Nephron progenitor cell (in vitro differentiated cells): ENCODE data around the gene RIF1.
A peak's percentile ranks its signal among the peaks of the same experiment; 100 is the strongest.

Source experiments
- DNase-seq: peaks from one replicate; pipeline ENCODE4 v3.0.0; 2021
- H3K27ac Mint-ChIP-seq: 2 replicates; pipeline ENCODE4 v1.8.0; 2021; ENCODE audit warnings: mild to moderate bottlenecking, moderate library complexity, mixed read lengths
- H3K27me3 Mint-ChIP-seq: 2 replicates; pipeline ENCODE4 v1.8.0; 2021; ENCODE audit warnings: mild to moderate bottlenecking, low read depth, mixed read lengths; ENCODE audit not compliant: poor library complexity
- H3K36me3 Mint-ChIP-seq: 2 replicates; pipeline ENCODE4 v1.8.0; 2021; ENCODE audit warnings: low read depth, mixed read lengths
- H3K4me1 Mint-ChIP-seq: 2 replicates; pipeline ENCODE4 v1.8.0; 2021; ENCODE audit warnings: mixed read lengths
- H3K4me3 Mint-ChIP-seq: 2 replicates; pipeline ENCODE4 v1.8.0; 2021; ENCODE audit warnings: mild to moderate bottlenecking, moderate library complexity, mixed read lengths
- H3K9me3 Mint-ChIP-seq: 2 replicates; pipeline ENCODE4 v1.8.0; 2021; ENCODE audit warnings: mild to moderate bottlenecking, moderate library complexity, mixed read lengths
- TF ChIP-seq, protein P1 (sequence below): fragments of 200-600 bp; sonication (generic); IDR thresholded peaks from 2 replicates; pipeline ENCODE4 v1.5.0; 2021; ENCODE audit warnings: antibody characterized with exemption

Gene RIF1

DNA sequence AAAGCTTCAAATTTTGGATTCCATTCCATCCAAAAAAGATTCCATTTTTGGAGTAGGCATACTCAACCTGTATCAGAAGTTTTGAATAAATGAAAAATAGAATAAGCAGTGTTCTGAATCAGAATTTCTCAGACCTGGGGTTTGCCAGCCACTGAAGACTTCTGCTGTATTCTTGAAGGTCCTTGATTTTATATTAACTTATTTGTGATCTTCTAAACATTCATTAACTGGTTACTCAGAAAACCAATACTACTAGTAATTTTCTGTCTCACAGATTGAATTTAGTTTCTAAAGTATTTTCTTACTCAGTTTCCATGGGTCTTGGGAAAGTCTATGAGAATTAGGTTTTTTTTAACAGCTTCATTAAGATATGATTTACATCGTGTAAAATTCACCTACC, 60.9 kb downstream of the RIF1 start:
- H3K27me3 Mint-ChIP-seq: no peaks in the 10 kb centered on the region
- no peaks in the 10 kb centered on the region for H3K4me1 Mint-ChIP-seq
- H3K9me3 Mint-ChIP-seq: peaks cover 24% of the 10 kb centered on the region
- H3K4me3 Mint-ChIP-seq: no peak overlapping the region
- H3K27ac Mint-ChIP-seq: no peak overlapping the region
- TF ChIP-seq, protein P1, sequence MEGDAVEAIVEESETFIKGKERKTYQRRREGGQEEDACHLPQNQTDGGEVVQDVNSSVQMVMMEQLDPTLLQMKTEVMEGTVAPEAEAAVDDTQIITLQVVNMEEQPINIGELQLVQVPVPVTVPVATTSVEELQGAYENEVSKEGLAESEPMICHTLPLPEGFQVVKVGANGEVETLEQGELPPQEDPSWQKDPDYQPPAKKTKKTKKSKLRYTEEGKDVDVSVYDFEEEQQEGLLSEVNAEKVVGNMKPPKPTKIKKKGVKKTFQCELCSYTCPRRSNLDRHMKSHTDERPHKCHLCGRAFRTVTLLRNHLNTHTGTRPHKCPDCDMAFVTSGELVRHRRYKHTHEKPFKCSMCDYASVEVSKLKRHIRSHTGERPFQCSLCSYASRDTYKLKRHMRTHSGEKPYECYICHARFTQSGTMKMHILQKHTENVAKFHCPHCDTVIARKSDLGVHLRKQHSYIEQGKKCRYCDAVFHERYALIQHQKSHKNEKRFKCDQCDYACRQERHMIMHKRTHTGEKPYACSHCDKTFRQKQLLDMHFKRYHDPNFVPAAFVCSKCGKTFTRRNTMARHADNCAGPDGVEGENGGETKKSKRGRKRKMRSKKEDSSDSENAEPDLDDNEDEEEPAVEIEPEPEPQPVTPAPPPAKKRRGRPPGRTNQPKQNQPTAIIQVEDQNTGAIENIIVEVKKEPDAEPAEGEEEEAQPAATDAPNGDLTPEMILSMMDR: no peak
- DNase-seq: no peak
- peaks cover 89% of the 10 kb centered on the region for H3K36me3 Mint-ChIP-seq

DNA sequence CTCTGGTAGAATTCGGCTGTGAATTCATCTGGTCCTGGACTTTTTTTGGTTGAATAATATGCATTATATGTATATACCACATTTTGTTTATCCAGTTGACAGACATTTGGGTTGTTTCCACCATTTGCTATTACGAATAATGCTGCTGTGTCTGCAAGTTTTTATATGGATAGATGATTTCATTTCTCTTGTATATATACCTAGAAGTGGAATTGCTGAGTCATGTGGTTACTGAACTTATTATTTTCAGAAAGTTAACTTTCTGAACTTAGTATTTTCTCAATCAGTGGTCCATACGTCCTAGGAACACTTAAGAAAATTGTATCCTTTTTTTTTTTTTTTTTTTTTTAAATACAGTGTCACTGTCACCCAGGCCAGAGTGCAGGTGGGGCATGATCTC, 63.3 kb downstream of the RIF1 start:
- DNase-seq: no peak
- no peak overlapping the region for H3K27ac Mint-ChIP-seq
- peaks cover 92% of the 10 kb centered on the region for H3K36me3 Mint-ChIP-seq
- no peaks in the 10 kb centered on the region for H3K4me1 Mint-ChIP-seq
- TF ChIP-seq, protein P1: no peak
- H3K4me3 Mint-ChIP-seq: no peak overlapping the region
- H3K27me3 Mint-ChIP-seq: no peaks in the 10 kb centered on the region
- H3K9me3 Mint-ChIP-seq: peaks cover 24% of the 10 kb centered on the region

DNA sequence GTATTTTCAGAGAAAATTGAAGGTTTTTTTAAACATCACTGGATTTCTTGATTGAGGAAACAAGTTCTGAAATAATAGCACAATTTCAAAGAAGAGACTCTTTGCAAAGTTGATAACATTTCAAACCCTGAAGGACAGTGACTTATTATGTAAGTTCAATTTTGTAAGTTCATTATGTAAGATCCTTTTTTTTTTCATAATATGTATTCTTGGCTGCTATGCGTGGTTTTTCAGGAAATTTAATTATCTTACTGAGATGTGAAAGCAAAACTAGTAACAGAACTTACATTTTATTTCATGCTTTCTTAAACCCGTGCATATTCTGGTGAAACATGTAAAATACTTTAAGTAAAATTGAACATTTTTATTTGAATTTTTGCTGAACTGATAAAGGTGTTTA, 65.4 kb downstream of the RIF1 start:
- H3K4me1 Mint-ChIP-seq: no peaks in the 10 kb centered on the region
- no peak for DNase-seq
- no peaks in the 10 kb centered on the region for H3K27me3 Mint-ChIP-seq
- H3K27ac Mint-ChIP-seq: no peak overlapping the region
- peaks cover 88% of the 10 kb centered on the region for H3K36me3 Mint-ChIP-seq
- TF ChIP-seq, protein P1: no peak
- H3K4me3 Mint-ChIP-seq: no peak overlapping the region
- H3K9me3 Mint-ChIP-seq: peaks cover 19% of the 10 kb centered on the region

DNA sequence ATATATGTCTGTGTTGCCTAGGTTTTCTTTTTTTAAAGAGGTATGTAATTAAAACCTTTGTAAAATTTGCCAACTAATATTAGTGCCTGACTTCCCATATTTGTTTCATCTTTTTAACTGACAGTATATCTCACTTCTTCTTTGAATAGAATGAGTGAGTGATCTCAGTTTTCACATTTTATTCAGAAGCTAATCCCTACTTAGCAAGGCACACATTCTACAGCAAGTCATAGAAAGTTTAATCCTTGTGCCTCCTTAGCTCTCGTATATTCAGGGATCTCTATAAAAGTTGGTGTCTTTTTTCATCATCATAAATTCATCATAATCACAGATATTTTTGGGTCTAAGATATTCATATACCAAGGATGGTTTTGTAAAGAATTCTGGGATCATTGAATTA, 66.6 kb downstream of the RIF1 start:
- H3K27ac Mint-ChIP-seq: no peak overlapping the region
- H3K36me3 Mint-ChIP-seq: peaks cover 80% of the 10 kb centered on the region
- TF ChIP-seq, protein P1: no peak
- peaks cover 11% of the 10 kb centered on the region for H3K9me3 Mint-ChIP-seq
- H3K4me3 Mint-ChIP-seq: no peak overlapping the region
- H3K4me1 Mint-ChIP-seq: no peaks in the 10 kb centered on the region
- no peaks in the 10 kb centered on the region for H3K27me3 Mint-ChIP-seq
- DNase-seq: no peak

DNA sequence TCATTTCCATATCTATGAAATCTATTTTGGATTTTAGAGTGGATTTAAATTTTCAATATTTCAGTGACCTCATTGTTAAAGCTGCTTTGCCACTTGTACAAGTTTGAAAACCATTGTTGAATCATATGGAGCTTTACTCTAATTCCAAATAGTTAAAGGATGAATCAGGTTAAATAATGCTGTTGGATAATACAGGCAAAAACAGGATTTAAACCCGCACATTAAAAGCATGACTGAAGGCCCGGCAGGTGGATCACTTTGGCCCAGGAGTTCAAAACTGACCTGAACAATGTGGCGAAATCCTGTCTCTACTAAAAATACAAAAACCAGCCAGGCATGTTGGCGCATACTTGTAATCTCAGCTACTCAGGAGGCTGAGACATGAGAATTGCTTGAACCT, 68.3 kb downstream of the RIF1 start:
- no peak overlapping the region for H3K27ac Mint-ChIP-seq
- DNase-seq: no peak
- no peaks in the 10 kb centered on the region for H3K9me3 Mint-ChIP-seq
- peaks cover 74% of the 10 kb centered on the region for H3K36me3 Mint-ChIP-seq
- TF ChIP-seq, protein P1: no peak
- H3K4me1 Mint-ChIP-seq: no peaks in the 10 kb centered on the region
- no peaks in the 10 kb centered on the region for H3K27me3 Mint-ChIP-seq
- H3K4me3 Mint-ChIP-seq: no peak overlapping the region

DNA sequence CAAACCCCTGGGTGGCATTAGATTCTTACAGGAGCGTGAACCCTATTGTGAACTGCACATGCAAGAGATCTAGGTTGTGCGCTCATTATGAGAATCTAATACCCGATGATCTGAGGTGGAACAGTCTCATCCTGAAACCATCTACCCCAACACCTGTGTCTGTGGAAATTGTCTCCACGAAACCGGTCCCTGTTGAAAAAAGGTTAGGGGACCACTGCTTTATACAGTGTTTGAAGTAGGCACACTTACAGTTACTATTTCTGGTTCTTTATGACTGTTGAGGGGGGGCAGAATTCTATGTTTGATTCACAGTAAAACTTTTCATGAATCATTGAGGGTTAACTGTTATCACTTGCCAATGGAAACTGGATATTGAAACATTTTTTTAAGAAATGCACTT, 72.0 kb downstream of the RIF1 start:
- no peak overlapping the region for H3K4me3 Mint-ChIP-seq
- no peaks in the 10 kb centered on the region for H3K4me1 Mint-ChIP-seq
- TF ChIP-seq, protein P1: no peak
- H3K27me3 Mint-ChIP-seq: no peaks in the 10 kb centered on the region
- H3K36me3 Mint-ChIP-seq: peaks cover 68% of the 10 kb centered on the region
- no peak for DNase-seq
- peak overlapping the region; percentile 41 for H3K27ac Mint-ChIP-seq
- H3K9me3 Mint-ChIP-seq: no peaks in the 10 kb centered on the region
